HL-60 (cell line): Measurements from ENCODE around the gene LGI1.

ENCODE experiments used
- CTCF ChIP-seq: IDR thresholded peaks from one replicate; pipeline ENCODE4 v1.5.1; 2011; ENCODE audit warnings: low read length, control low read depth, inconsistent platforms; ENCODE audit not compliant: insufficient read depth
- TF ChIP-seq, protein P1 (sequence below): IDR thresholded peaks from 2 replicates; pipeline ENCODE4 v1.6.1; 2012; ENCODE audit warnings: low read depth; ENCODE audit not compliant: insufficient replicate concordance

DNA sequence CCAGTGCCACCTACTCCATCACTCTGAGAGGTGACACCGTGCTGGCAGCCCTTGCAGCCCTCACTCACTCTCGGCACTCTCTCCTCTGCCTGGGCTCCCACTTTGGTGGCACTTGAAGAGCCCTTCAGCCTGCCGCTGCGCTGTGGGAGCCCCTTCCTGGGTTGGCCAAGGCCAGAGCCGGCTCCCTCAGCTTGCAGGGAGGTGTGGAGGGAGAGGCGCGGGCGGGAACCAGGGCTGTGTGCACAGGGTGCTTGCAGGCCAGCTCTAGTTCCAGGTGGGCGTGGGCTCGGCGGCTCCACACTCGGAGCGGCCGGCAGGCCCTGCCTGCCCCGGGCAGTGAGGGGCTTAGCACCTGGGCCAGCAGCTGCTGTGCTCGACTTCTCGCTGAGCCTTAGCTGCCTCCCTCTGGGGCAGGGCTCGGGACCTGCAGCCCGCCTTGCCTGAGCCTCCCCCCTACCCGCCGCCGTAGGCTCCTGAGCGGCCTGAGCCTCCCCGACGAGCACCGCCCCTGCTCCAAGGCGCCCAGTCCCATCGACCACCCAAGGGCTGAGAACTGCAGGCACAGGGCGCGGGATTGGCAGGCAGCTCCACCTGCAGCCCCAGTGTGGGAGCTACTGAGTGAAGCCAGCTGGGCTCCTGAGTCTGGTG is 87.4 kb downstream of the LGI1 start:
- no peak for TF ChIP-seq CTCF
- TF ChIP-seq, protein P1, sequence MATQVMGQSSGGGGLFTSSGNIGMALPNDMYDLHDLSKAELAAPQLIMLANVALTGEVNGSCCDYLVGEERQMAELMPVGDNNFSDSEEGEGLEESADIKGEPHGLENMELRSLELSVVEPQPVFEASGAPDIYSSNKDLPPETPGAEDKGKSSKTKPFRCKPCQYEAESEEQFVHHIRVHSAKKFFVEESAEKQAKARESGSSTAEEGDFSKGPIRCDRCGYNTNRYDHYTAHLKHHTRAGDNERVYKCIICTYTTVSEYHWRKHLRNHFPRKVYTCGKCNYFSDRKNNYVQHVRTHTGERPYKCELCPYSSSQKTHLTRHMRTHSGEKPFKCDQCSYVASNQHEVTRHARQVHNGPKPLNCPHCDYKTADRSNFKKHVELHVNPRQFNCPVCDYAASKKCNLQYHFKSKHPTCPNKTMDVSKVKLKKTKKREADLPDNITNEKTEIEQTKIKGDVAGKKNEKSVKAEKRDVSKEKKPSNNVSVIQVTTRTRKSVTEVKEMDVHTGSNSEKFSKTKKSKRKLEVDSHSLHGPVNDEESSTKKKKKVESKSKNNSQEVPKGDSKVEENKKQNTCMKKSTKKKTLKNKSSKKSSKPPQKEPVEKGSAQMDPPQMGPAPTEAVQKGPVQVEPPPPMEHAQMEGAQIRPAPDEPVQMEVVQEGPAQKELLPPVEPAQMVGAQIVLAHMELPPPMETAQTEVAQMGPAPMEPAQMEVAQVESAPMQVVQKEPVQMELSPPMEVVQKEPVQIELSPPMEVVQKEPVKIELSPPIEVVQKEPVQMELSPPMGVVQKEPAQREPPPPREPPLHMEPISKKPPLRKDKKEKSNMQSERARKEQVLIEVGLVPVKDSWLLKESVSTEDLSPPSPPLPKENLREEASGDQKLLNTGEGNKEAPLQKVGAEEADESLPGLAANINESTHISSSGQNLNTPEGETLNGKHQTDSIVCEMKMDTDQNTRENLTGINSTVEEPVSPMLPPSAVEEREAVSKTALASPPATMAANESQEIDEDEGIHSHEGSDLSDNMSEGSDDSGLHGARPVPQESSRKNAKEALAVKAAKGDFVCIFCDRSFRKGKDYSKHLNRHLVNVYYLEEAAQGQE, result no peak
